HepG2 (cell line): ENCODE measurements around the gene HNRNPM. TPM values are rescaled to one million over a fixed set of nuclear protein-coding genes. Genes with fewer than 3 reads are reported as not detected.

Experiments used
- AGO2 ChIP-seq: fragments of 200-400 bp; formaldehyde crosslinking; optimal IDR thresholded peaks from 2 replicates; pipeline ENCODE3; 2017; ENCODE audit warnings: mild to moderate bottlenecking, low read depth, low read length, moderate library complexity
- GABPB1 ChIP-seq: IDR thresholded peaks from 2 replicates; pipeline ENCODE4 v1.6.1; 2016; ENCODE audit warnings: mild to moderate bottlenecking, missing genetic modification reagents, moderate library complexity, missing compliant biosample characterization
- KDM3A ChIP-seq: IDR thresholded peaks from 2 replicates; pipeline ENCODE4 v1.6.1; 2018; ENCODE audit warnings: low read depth, missing compliant biosample characterization
- NFE2L1 ChIP-seq: sonication (generic); formaldehyde crosslinking; IDR thresholded peaks from 2 replicates; pipeline ENCODE4 v1.4.0; 2020; ENCODE audit warnings: missing genetic modification reagents, mild to moderate bottlenecking, borderline replicate concordance
- NR2F1 ChIP-seq, 2 experiments: fragments of 450-650 bp in 1 of 2; formaldehyde crosslinking in 1 of 2; IDR thresholded peaks; 2 replicates each; pipeline versions ENCODE4 v1.5.0 to v1.6.1; 2016 to 2020; ENCODE audit warnings: mild to moderate bottlenecking in 1 of 2, missing compliant biosample characterization in 1 of 2, missing genetic modification reagents in 1 of 2, moderate library complexity in 1 of 2
- NR2F6 ChIP-seq, 2 experiments: IDR thresholded peaks; 2 replicates each; pipeline ENCODE4 v1.6.1; 2016; ENCODE audit warnings: antibody characterized with exemption in 1 of 2, mild to moderate bottlenecking in 1 of 2
- SP4 ChIP-seq: sonication (generic); formaldehyde crosslinking; IDR thresholded peaks from 2 replicates; pipeline ENCODE4 v1.8.1; 2023; ENCODE audit warnings: mild to moderate bottlenecking, missing genetic modification reagents
- ZBTB46 ChIP-seq: sonication (generic); formaldehyde crosslinking; IDR thresholded peaks from 2 replicates; pipeline ENCODE4 v1.4.0; 2020; ENCODE audit warnings: mild to moderate bottlenecking, missing genetic modification reagents, borderline replicate concordance
- polyA plus RNA-seq, 8 experiments: library from polyadenylated mRNA; depleted of rRNA in 3 of 8; stranded (reverse) in 7 of 8; unstranded in 1 of 8; fragments of >200 nt; fragmentation: Illumina TruSeq in 4 of 8; extraction: Trizol in 4 of 8; gene quantifications; 2 replicates each; pipeline versions ENCODE4 v1.2.1 to v1.2.3, GENCODE V29; 2011 to 2016; ENCODE audit warnings: low read depth in 4 of 8, missing spikeins in 1 of 8, mixed read lengths in 1 of 8; ENCODE audit not compliant: insufficient read depth in 1 of 8
- total RNA-seq, 5 experiments: library from RNA; depleted of rRNA; stranded (reverse); fragments of >200 nt; fragmentation: Illumina TruSeq; extraction: Trizol; gene quantifications; 2 replicates each; pipeline ENCODE4 v1.2.3, GENCODE V29; 2016; ENCODE audit warnings: low read depth in 1 of 5
- TF ChIP-seq, protein P1 (sequence below): sonication (generic); formaldehyde crosslinking; IDR thresholded peaks from 2 replicates; pipeline ENCODE4 v1.4.0; 2020; ENCODE audit warnings: missing genetic modification reagents, borderline replicate concordance
- TF ChIP-seq, protein P2 (sequence below): IDR thresholded peaks from 2 replicates; pipeline ENCODE4 v1.6.1; 2016; ENCODE audit warnings: missing compliant biosample characterization, missing genetic modification reagents, borderline replicate concordance

HNRNPM gene
- total and polyA plus RNA-seq, 2 of the 13 experiments (the other 11 are each of a cell fraction or from before 2014, with no cell fraction given): 56.7 to 102 TPM

- TF ChIP-seq, protein P1, sequence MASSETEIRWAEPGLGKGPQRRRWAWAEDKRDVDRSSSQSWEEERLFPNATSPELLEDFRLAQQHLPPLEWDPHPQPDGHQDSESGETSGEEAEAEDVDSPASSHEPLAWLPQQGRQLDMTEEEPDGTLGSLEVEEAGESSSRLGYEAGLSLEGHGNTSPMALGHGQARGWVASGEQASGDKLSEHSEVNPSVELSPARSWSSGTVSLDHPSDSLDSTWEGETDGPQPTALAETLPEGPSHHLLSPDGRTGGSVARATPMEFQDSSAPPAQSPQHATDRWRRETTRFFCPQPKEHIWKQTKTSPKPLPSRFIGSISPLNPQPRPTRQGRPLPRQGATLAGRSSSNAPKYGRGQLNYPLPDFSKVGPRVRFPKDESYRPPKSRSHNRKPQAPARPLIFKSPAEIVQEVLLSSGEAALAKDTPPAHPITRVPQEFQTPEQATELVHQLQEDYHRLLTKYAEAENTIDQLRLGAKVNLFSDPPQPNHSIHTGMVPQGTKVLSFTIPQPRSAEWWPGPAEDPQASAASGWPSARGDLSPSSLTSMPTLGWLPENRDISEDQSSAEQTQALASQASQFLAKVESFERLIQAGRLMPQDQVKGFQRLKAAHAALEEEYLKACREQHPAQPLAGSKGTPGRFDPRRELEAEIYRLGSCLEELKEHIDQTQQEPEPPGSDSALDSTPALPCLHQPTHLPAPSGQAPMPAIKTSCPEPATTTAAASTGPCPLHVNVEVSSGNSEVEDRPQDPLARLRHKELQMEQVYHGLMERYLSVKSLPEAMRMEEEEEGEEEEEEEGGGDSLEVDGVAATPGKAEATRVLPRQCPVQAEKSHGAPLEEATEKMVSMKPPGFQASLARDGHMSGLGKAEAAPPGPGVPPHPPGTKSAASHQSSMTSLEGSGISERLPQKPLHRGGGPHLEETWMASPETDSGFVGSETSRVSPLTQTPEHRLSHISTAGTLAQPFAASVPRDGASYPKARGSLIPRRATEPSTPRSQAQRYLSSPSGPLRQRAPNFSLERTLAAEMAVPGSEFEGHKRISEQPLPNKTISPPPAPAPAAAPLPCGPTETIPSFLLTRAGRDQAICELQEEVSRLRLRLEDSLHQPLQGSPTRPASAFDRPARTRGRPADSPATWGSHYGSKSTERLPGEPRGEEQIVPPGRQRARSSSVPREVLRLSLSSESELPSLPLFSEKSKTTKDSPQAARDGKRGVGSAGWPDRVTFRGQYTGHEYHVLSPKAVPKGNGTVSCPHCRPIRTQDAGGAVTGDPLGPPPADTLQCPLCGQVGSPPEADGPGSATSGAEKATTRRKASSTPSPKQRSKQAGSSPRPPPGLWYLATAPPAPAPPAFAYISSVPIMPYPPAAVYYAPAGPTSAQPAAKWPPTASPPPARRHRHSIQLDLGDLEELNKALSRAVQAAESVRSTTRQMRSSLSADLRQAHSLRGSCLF (CRISPR knock-in tag): no peak
- TF ChIP-seq AGO2: peak; percentile 5
- TF ChIP-seq NFE2L1: no peak
- no peak for TF ChIP-seq KDM3A (CRISPR knock-in tag)
- TF ChIP-seq, protein P2, sequence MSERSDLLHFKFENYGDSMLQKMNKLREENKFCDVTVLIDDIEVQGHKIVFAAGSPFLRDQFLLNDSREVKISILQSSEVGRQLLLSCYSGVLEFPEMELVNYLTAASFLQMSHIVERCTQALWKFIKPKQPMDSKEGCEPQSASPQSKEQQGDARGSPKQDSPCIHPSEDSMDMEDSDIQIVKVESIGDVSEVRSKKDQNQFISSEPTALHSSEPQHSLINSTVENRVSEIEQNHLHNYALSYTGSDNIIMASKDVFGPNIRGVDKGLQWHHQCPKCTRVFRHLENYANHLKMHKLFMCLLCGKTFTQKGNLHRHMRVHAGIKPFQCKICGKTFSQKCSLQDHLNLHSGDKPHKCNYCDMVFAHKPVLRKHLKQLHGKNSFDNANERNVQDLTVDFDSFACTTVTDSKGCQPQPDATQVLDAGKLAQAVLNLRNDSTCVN (CRISPR knock-in tag): no peak
- no peak for TF ChIP-seq NR2F1 (CRISPR knock-in tag; IDR thresholded peaks at IDR 0.05)
- no peak for TF ChIP-seq NR2F6 (IDR thresholded peaks at IDR 0.05)
- 0 out of 2 replicates have a peak, but pooled peaks have one; percentile 11 for TF ChIP-seq NR2F6 (CRISPR knock-in tag; IDR thresholded peaks at IDR 0.05)
- TF ChIP-seq GABPB1 (CRISPR knock-in tag): peak; percentile 37; the same call in 1 of the 2 replicates
- 0 out of 2 replicates have a peak, but pooled peaks have one; percentile 60 for TF ChIP-seq ZBTB46 (CRISPR knock-in tag)
- TF ChIP-seq SP4 (CRISPR knock-in tag): peak; percentile 75; the same call in 1 of the 2 replicates
Observed at GRCh38 chr19:8512115-8512967, 67.6 kb downstream of the HNRNPM start (continued).
